Measurements from ENCODE around the gene RRAGC.

DNA sequence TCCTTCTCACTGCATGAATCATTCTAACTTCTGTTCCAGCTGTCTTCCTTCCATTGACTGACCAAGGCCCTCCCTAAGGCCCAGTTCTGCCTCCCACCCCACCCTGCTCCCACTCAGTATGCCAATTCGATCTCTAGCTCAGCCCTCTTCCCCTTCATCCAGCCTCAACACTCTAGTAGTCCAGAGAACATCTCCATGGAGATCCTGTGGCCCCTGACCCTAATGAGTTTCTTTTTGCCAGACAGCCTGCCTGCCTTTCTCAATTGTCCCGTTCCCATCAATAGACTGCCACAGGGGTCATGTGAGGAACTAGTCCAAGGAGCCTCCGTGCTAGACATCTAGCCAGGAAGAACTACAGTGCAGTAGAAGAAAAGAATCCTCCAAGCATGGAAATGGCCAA, 26.4 kb downstream of the RRAGC start:
- TF ChIP-seq REST (IDR thresholded peaks at IDR 0.05; ENCODE audit: low read depth) (no peak), TAF1 (IDR thresholded peaks at IDR 0.05; ENCODE audit: low read depth) (no peak), RAD21 (IDR thresholded peaks at IDR 0.05; ENCODE audit: low read depth) (no peak), CEBPB (IDR thresholded peaks at IDR 0.05) (no peak)
- TF ChIP-seq, protein P1, sequence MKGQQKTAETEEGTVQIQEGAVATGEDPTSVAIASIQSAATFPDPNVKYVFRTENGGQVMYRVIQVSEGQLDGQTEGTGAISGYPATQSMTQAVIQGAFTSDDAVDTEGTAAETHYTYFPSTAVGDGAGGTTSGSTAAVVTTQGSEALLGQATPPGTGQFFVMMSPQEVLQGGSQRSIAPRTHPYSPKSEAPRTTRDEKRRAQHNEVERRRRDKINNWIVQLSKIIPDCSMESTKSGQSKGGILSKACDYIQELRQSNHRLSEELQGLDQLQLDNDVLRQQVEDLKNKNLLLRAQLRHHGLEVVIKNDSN (IDR thresholded peaks at IDR 0.05), result no peak

Data from Ishikawa (cell line).